ENCODE results near the gene UVRAG.

UVRAG gene

GRCh38 chr11:75783416-75784084, 31.5 kb upstream of the UVRAG start:
- H3F3A ChIP-seq (ENCODE audit: insufficient read depth): no peaks in the 10 kb centered on the region
- TF ChIP-seq EZH2phosphoT487 (conservative IDR thresholded peaks at IDR 0.05; ENCODE audit: low read length) (no peak), CTCF (IDR thresholded peaks at IDR 0.05; ENCODE audit: insufficient read depth, low read length, poor library complexity, severe bottlenecking) (no peak)
- H3K9ac ChIP-seq (ENCODE audit: low read length): no peak overlapping the region
- H3K9me2 ChIP-seq (replicated peaks; ENCODE audit: insufficient read depth, low read length): no peaks in the 10 kb centered on the region
- no peaks in the 10 kb centered on the region for H3K9me3 ChIP-seq (ENCODE audit: insufficient read depth, low read length)
- H3K4me3 ChIP-seq (ENCODE audit: insufficient read depth, low read length, poor library complexity, severe bottlenecking): no peak overlapping the region
- H3K27ac ChIP-seq (ENCODE audit: low read depth, low read length): no peak overlapping the region
- no peaks in the 10 kb centered on the region for H3K27me3 ChIP-seq (ENCODE audit: low read length)
- H3K4me2 ChIP-seq (ENCODE audit: low read depth, low read length, poor library complexity, severe bottlenecking): no peak overlapping the region
- no peak overlapping the region for H2AFZ ChIP-seq (ENCODE audit: low read depth, low read length, severe bottlenecking)
- H3K79me2 ChIP-seq (ENCODE audit: insufficient read depth, low read length): no peaks in the 10 kb centered on the region
- no peaks in the 10 kb centered on the region for H3K36me3 ChIP-seq (ENCODE audit: low read length)
- H4K20me1 ChIP-seq (ENCODE audit: low read depth, low read length): no peaks in the 10 kb centered on the region

- H3K36me3 ChIP-seq (ENCODE audit: low read length): no peaks in the 10 kb centered on the region
- no peak overlapping the region for H3K4me3 ChIP-seq (ENCODE audit: insufficient read depth, low read length, poor library complexity, severe bottlenecking)
- H3K79me2 ChIP-seq (ENCODE audit: insufficient read depth, low read length): no peaks in the 10 kb centered on the region
- H3F3A ChIP-seq (ENCODE audit: insufficient read depth): no peaks in the 10 kb centered on the region
- TF ChIP-seq CTCF (IDR thresholded peaks at IDR 0.05; ENCODE audit: insufficient read depth, low read length, poor library complexity, severe bottlenecking): no peak
- TF ChIP-seq EZH2phosphoT487 (conservative IDR thresholded peaks at IDR 0.05; ENCODE audit: low read length): no peak
- H3K9me2 ChIP-seq (replicated peaks; ENCODE audit: insufficient read depth, low read length): no peaks in the 10 kb centered on the region
- no peak overlapping the region for H3K9ac ChIP-seq (ENCODE audit: low read length)
- H2AFZ ChIP-seq (ENCODE audit: low read depth, low read length, severe bottlenecking): no peak overlapping the region
- no peaks in the 10 kb centered on the region for H3K27me3 ChIP-seq (ENCODE audit: low read length)
- H3K27ac ChIP-seq (ENCODE audit: low read depth, low read length): no peak overlapping the region
- H4K20me1 ChIP-seq (ENCODE audit: low read depth, low read length): no peaks in the 10 kb centered on the region
- no peak overlapping the region for H3K4me2 ChIP-seq (ENCODE audit: low read depth, low read length, poor library complexity, severe bottlenecking)
- H3K9me3 ChIP-seq (ENCODE audit: insufficient read depth, low read length): no peaks in the 10 kb centered on the region
Measured at GRCh38 chr11:75784085-75784478, 30.9 kb upstream of the UVRAG start.

GRCh38 chr11:75784506-75784905, 30.5 kb upstream of the UVRAG start:
- Histone ChIP-seq H3K4me2 (ENCODE audit: low read depth, low read length, poor library complexity, severe bottlenecking) (no peak overlapping the region), H3K4me3 (ENCODE audit: insufficient read depth, low read length, poor library complexity, severe bottlenecking) (no peak overlapping the region), H3K9ac (ENCODE audit: low read length) (no peak overlapping the region), H3K36me3 (ENCODE audit: low read length) (no peaks in the 10 kb centered on the region), H3K9me3 (ENCODE audit: insufficient read depth, low read length) (no peaks in the 10 kb centered on the region), H3K79me2 (ENCODE audit: insufficient read depth, low read length) (no peaks in the 10 kb centered on the region), H3K9me2 (replicated peaks; ENCODE audit: insufficient read depth, low read length) (no peaks in the 10 kb centered on the region), H4K20me1 (ENCODE audit: low read depth, low read length) (no peaks in the 10 kb centered on the region), H3K27me3 (ENCODE audit: low read length) (no peaks in the 10 kb centered on the region), H3F3A (ENCODE audit: insufficient read depth) (no peaks in the 10 kb centered on the region), H2AFZ (ENCODE audit: low read depth, low read length, severe bottlenecking) (no peak overlapping the region), H3K27ac (ENCODE audit: low read depth, low read length) (no peak overlapping the region)
- TF ChIP-seq CTCF (IDR thresholded peaks at IDR 0.05; ENCODE audit: insufficient read depth, low read length, poor library complexity, severe bottlenecking) (no peak), EZH2phosphoT487 (conservative IDR thresholded peaks at IDR 0.05; ENCODE audit: low read length) (no peak)
